GM19438 (cell line): ENCODE data around the gene PSMD11.
"Not testable (repeated sequence)": the region's sequence is repeated elsewhere in the genome, so short reads cannot be mapped to it uniquely, and the experiment has no call there.

Source experiments
- ATAC-seq: cut with Tn5 transposase; IDR thresholded peaks from one replicate; pipeline ENCODE4 v1.9.1; 2021; ENCODE audit warnings: low read depth; ENCODE audit not compliant: unreplicated experiment

PSMD11 gene

GRCh38 chr17:32444301-32445073 lies at the start of gene PSMD11:
Gene PSMD11 (plus strand): TSS chr17:32444510. CDS start chr17:32444524, 14 bp downstream.
- peak; percentile 93 for ATAC-seq

DNA sequence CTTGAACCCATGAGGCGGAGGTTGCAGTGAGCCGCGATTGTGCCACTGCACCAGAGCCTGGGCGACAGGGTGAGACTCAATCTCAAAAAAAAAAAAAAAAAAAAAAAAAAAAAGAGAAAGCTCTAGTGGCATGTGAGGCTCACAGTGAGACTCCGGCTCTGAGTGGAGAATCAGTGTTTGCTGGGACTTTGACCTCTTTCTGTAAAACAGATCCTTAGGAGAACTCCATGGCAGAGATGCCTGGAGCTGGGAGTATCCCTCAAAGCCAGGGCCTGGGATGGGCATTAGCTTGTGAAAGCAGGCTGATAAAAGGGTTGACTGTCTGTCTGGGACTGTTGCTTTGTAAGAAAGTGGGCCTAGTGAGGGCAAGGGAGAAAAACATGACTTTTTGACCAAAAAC lies 48.0 kb upstream of the PSMD11 start:
- no peak for ATAC-seq

DNA sequence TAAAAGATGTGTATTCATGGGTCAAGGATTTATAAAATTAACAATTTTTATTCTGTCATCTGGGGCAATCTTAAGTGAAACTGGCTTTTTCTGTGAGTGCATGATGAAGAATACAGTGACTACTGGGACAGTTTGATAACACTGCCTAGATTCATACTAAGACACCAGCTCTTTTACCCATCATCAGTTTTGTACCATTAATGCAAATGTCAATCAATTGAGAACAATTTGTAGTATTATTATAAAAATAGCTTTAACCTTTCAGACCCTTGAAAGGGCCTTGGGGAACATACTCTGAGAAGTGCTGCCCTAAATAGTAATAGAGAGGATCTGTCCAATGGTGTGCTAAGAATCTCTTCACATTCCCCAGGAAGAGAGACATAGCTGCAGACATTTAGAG lies 45.4 kb upstream of the PSMD11 start:
- ATAC-seq: no peak

- not testable (repeated sequence) for ATAC-seq
Measured at GRCh38 chr17:32410085-32410484, 34.2 kb upstream of the PSMD11 start.

- no peak for ATAC-seq
Measured at GRCh38 chr17:32426894-32427293, 17.4 kb upstream of the PSMD11 start.

DNA sequence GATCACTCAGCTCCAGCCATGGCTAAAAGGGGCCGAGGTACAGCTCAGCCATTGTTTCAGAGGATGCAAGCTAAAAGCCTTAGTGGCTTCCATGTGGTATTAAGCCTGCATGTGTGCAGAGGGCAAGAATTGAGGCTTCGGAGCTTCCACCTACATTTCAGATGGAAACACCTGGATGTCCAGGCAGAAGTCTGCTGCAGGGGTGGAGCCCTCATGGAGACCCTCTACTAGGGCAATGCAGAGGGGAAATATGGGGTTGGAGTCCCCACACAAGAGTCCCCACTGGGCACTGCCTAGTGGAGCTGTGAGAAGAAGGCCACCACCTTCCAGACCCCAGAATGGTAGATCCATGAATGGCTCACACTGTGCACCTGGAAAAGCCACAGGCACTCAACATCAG lies 14.7 kb upstream of the PSMD11 start:
- no peak for ATAC-seq

GRCh38 chr17:32440722-32441121 lies 3.6 kb upstream of the PSMD11 start:
- no peak for ATAC-seq

DNA sequence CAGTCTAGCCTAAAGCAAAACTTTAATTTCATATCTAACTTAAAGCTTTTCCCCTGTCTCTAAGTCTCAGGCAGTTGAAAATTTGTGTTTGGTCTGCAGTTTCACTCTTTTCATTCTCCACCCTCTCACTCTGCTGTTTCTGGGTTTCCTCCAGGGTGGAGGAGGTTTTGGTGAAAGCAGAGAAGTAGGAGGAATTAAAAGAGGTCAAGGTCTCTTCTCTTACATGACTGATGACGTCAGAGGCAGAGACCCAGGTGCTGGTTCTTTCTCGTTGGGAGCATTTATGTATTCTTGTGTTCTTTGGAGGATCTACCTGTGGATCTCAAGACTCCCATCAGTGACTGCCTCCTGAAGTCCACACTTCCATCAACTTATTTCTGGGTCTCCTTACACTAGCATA lies 2.4 kb upstream of the PSMD11 start:
- no peak for ATAC-seq

- ATAC-seq: no peak
Measured at GRCh38 chr17:32443827-32444300, 446 bp upstream of the PSMD11 start.

DNA sequence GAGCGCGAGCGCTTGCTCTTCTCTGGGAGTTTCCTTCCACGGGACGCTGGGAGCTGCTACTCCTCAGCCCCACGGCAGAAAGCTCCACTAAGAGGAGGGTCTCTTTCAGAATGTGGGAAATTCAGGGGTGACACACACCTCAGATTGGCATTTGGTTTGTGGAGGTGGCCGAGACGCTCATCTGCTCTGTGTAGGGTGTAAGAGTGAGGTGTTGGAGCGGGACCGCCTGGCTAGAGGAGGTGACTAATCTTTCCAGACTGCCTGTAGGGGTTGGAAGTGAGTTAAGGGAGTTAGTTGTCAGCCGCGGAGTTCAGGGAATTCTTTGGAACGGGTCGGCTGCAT lies 735 bp downstream of the PSMD11 start:
- ATAC-seq: peak; percentile 5

DNA sequence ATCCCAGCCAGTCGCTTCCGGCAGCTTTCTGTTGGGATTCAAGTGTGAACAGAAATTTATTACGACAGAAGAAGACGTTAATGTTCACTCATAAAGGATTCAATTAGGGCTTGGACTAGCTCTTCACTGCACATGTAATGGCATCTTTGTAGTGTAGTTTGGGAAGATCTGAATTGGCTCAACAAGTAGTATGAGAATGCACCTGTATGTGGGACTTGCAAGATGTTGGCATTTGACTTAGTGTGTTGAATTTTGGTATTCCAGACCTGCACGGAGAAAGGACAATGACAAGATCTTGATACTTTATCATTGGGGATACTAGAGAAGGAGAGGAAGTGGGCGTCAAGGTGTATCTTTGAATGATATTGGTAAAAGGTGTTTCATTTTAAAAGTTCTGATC lies 1.2 kb downstream of the PSMD11 start:
- ATAC-seq: no peak

DNA sequence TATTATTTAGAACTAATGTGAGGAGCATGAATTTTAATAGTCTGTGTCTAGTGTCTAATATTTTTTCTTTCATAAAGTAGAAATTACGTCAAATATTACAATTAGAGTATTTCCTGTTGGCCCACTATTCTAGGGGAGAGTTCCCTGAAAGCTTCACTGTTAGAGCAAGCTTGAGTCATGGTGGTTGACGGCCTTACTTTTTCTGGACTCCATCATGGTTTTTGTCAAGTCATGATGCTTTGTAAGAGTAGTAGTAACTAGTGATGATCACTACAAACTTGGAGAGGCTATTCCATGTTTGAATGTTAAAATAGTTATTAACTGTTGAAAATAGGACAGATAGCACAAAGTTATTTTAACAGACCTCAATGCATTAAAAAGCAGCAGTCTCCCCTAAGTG lies 1.7 kb downstream of the PSMD11 start:
- no peak for ATAC-seq

DNA sequence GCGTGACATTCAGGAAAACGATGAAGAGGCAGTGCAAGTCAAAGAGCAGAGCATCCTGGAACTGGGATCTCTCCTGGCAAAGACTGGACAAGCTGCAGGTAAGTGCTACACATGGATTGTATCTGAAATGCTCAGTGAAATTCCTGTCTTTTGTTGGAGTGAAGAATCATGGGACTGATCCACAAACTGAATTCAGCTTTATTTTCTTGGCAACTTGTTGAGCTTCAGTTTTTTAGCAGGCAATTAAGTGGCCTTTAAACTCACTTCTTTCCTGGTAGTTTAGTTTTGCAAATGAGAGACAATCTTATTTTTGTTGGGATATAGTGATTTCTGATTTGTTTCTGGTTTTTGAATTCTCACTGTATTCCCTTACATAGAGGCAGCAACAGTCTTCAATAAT lies 2.6 kb downstream of the PSMD11 start:
- ATAC-seq: no peak

- ATAC-seq: no peak
Measured at GRCh38 chr17:32449963-32450362, 5.7 kb downstream of the PSMD11 start.

- not testable (repeated sequence) for ATAC-seq
Measured at GRCh38 chr17:32450379-32450778, 6.1 kb downstream of the PSMD11 start.

DNA sequence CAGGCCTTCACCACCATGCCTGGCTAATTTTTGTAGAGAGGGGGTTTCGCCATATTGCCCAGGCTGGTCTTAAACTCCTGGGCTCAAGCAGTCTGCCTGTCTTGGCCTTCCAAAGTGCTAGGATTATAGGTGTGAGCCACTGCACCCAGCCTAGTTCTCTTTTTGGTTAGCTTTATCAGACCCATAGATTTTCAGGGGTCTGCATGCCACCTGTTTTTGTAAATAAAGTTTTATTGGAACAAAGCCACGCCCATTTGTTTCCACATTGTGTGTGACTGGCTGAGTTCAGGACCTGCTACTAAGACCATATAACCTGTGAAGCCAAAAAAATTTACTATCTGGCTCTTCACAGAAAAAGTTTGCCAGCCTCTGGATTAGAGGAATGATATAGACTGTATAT lies 7.6 kb downstream of the PSMD11 start:
- no peak for ATAC-seq

- ATAC-seq: no peak
Measured at GRCh38 chr17:32452281-32452680, 8.0 kb downstream of the PSMD11 start.

DNA sequence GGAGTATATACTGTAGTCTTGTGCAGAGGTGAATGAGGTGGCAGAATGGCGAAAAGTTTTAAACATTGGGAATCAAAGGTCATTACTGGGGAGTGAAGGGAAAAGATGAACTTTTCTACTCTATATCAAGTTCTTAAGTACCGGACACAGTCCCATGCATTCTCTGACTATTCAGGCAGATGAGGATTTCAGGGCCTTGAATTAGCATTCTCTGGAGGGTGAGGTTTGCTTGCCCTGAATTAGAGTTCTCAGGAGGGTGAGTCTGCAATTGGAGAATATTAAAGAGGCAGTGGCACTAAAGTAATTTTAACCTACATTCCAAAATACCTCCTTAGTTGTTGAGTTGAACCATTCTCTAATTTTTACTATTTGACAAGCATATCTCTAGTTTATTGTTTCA lies 9.1 kb downstream of the PSMD11 start:
- no peak for ATAC-seq

DNA sequence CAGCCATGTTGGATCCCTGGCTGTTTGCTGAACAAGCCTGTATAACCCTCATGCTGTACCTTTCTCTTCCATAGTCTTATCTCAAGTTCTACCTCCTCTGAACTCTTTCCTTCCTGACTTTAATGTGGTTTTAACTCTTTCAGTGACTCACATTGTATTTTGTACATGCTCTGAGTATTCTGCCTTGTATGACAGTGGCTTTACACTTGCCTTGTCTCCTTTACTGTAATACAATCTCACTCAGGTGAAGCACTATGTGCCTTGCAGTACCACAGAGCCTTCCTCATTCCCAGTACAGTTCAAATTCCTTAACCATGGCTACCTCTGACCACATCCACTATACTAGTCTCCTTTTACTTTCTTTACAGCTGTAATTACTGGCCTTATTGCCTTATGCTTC lies 14.1 kb downstream of the PSMD11 start:
- no peak for ATAC-seq

DNA sequence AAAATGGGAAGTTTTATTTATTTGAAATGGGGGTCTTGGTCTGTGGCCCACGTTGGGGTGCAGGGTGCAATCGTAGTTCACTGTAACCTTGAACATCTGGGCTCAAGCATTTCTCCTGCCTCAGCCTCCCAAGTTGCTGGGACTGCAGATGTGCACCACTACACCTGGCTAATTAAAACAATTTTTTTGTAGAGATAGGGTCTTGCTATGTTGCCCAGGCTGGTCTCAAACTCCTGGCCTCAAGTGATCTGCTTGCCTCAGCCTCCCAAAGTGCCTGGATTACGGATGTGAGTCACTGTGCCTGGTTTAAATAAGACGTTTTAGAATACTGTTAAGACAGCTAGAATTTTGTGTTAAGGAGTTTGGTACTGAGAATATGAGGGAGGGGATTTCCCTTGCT lies 15.7 kb downstream of the PSMD11 start:
- ATAC-seq: no peak

DNA sequence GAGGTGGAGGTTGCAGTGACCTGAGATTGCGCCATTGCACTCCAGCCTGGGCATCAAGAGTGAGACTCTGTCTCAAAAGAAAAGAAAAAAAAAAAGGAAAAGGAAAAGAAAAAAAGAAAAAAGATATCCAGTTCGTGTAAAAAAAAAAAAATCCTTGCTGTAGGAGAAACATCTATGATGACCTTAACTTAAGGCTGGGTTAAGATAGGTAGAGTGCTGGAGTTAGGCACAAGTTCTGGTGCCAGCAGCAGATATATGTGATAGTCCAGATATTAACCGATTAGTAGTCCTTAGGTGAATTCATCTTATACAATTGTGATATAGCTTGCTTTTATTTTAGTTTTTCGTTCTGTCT lies 17.2 kb downstream of the PSMD11 start:
- ATAC-seq: no peak

DNA sequence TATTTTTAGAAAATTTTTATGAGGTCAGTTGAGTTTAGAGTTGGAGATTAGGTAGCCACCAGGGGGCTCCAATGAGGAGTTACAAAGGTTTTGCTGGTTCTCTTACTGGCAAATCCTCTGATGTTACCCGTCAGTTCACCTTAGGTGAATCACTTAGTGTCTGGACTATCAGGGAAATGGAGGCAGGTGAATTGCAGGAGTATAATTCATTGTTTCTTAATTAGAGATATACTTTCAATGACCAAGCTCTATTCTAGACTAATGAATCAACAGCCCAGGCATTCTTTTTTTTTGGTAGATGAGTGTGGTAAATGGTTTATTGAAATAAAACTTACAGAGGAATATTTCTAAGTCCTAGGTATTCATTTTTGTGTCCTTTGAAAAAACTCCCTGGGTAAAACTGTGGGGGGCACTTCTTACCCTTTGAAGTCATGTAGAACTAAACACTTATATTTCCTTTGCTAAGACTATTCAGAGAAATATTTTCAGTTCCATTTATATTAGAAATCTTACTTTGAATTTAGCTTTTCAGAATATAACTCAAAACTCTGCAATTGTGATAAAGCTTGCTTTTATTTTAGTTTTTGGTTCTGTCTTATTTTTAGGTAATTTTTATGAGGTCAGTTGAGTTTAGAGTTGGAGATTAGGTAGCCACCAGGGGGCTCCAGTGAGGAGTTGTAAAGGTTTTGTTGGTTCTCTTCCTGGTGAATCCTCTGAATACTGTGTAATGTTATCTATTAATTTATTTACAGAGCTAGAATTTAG lies 17.7 kb downstream of the PSMD11 start:
- ATAC-seq: no peak
